Activated CD8-positive, alpha-beta T cell treated with anti-CD3 and anti-CD28 coated beads for 36 hours (primary cell): ENCODE data around the gene FECH. TPM values are rescaled to one million over a fixed set of nuclear protein-coding genes. Genes with fewer than 3 reads are reported as not detected.

Experiments
- ATAC-seq: fragments of 200-7000 bp; cut with Tn5 transposase; one replicate; pipeline ENCODE4 v1.10.0; 2021; ENCODE audit warnings: mild to moderate bottlenecking, moderate library complexity
- CTCF ChIA-PET: fragments of 350-600 bp; sonication (Branson Sonifier 250); formaldehyde crosslinking; loops from one replicate; lab custom pipeline; 2021; ENCODE audit warnings: antibody characterized with exemption; lab: Charles Lee
- POLR2A ChIA-PET: fragments of 350-600 bp; sonication (Branson Sonifier 250); formaldehyde crosslinking; loops from one replicate; lab custom pipeline; 2021; ENCODE audit warnings: antibody characterized with exemption; lab: Charles Lee
- DNase-seq: peaks from one replicate; pipeline ENCODE4 v3.0.0-alpha.2; 2020
- H3K27ac Mint-ChIP-seq: one replicate; pipeline ENCODE4 v1.8.0; 2021; ENCODE audit warnings: mild to moderate bottlenecking, mixed read lengths
- H3K27me3 Mint-ChIP-seq: one replicate; pipeline ENCODE4 v1.8.0; 2021; ENCODE audit warnings: mixed read lengths
- H3K36me3 Mint-ChIP-seq: one replicate; pipeline ENCODE4 v1.8.0; 2021; ENCODE audit warnings: low read depth, mixed read lengths
- H3K4me1 Mint-ChIP-seq: one replicate; pipeline ENCODE4 v1.8.0; 2021; ENCODE audit warnings: low read depth, mixed read lengths
- H3K4me3 Mint-ChIP-seq: one replicate; pipeline ENCODE4 v1.8.0; 2021; ENCODE audit warnings: mild to moderate bottlenecking, moderate library complexity, mixed read lengths
- H3K9me3 Mint-ChIP-seq: one replicate; pipeline ENCODE4 v1.8.0; 2021; ENCODE audit warnings: mixed read lengths
- CTCF ChIP-seq: fragments of 200-600 bp; IDR thresholded peaks from one replicate; pipeline ENCODE4 v1.8.0; 2022; ENCODE audit warnings: antibody characterized with exemption, mild to moderate bottlenecking
- intact Hi-C: fragments of 100-400 bp; cut with micrococcal nuclease; formaldehyde crosslinking; loops from one replicate; pipeline ENCODE4 v1.10.0; 2022
- total RNA-seq, 2 experiments: library from RNA; stranded (reverse); gene quantifications; one replicate each; pipeline ENCODE4 v1.2.3, GENCODE V29; 2021

The FECH gene
- total RNA-seq, 2 experiments from 2014 or later, result 25.5 to 28.8 TPM

- peak; percentile 97 for DNase-seq
- peaks cover 17% of the 10 kb centered on the region for H3K4me1 Mint-ChIP-seq
- peak; percentile 98 for ATAC-seq
- H3K9me3 Mint-ChIP-seq, result no peaks in the 10 kb centered on the region
- peak overlapping the region; percentile 97 for H3K27ac Mint-ChIP-seq
- peak; percentile 60 for TF ChIP-seq CTCF
- peak overlapping the region; percentile 97 for H3K4me3 Mint-ChIP-seq
- intact Hi-C loops, result loop anchor here (5.0 kb wide), 1 partner anchor 212 kb away; no protein-coding TSS in a partner anchor
- CTCF ChIA-PET, result interaction anchor here (0.6 to 1.9 kb wide), 8 partner anchors 9 to 504 kb away, joined by 3 to 7 read pairs (median 4); partner anchors contain the start of gene NARS1
- peaks cover 5% of the 10 kb centered on the region for H3K36me3 Mint-ChIP-seq
- POLR2A ChIA-PET, result interaction anchor here (1.0 to 3.1 kb wide), 3 partner anchors 8 to 172 kb away, joined by 3 to 22 read pairs (median 3); partner anchors contain the start of gene NARS1
- H3K27me3 Mint-ChIP-seq, result no peaks in the 10 kb centered on the region
These were observed 43.7 kb upstream of the FECH start for GRCh38 chr18:57630002-57630753.

- Mint-ChIP-seq H3K9me3 (no peaks in the 10 kb centered on the region), H3K4me3 (peak overlapping the region; percentile 97), H3K4me1 (peaks cover 16% of the 10 kb centered on the region), H3K27ac (peak overlapping the region; percentile 97), H3K27me3 (no peaks in the 10 kb centered on the region), H3K36me3 (peaks cover 5% of the 10 kb centered on the region)
- ATAC-seq (no peak), DNase-seq (no peak)
- TF ChIP-seq CTCF, result no peak
- intact Hi-C loops, result no loop called here
- POLR2A ChIA-PET, result interaction anchor here (1.2 to 3.1 kb wide), 2 partner anchors 8 to 173 kb away, joined by 3 to 22 read pairs; partner anchors contain the start of gene NARS1
- CTCF ChIA-PET, result interaction anchor here (0.7 to 1.9 kb wide), 6 partner anchors 8 to 505 kb away, joined by 3 to 7 read pairs (median 4); partner anchors contain the start of gene NARS1
These were observed 42.9 kb upstream of the FECH start for GRCh38 chr18:57629422-57629821.

GRCh38 chr18:57627488-57627887, 41.0 kb upstream of the FECH start:
- ChIA-PET POLR2A (interaction anchor here (1.6 kb wide), 1 partner anchor 211 kb away, joined by 3 read pairs; no protein-coding TSS in a partner anchor), CTCF (no interaction called here)
- H3K9me3 Mint-ChIP-seq, result no peaks in the 10 kb centered on the region
- ATAC-seq (no peak), DNase-seq (no peak)
- peaks cover 3% of the 10 kb centered on the region for H3K36me3 Mint-ChIP-seq
- H3K4me3 Mint-ChIP-seq, result no peak overlapping the region
- H3K27ac Mint-ChIP-seq, result no peak overlapping the region
- peaks cover 15% of the 10 kb centered on the region for H3K4me1 Mint-ChIP-seq
- no peak for TF ChIP-seq CTCF
- intact Hi-C loops, result no loop called here
- H3K27me3 Mint-ChIP-seq, result no peaks in the 10 kb centered on the region

GRCh38 chr18:57624988-57625387, 38.5 kb upstream of the FECH start:
- ChIA-PET CTCF (no interaction called here), POLR2A (no interaction called here)
- DNase-seq, result no peak
- Mint-ChIP-seq H3K4me3 (no peak overlapping the region), H3K27ac (no peak overlapping the region), H3K36me3 (peaks cover 12% of the 10 kb centered on the region), H3K27me3 (no peaks in the 10 kb centered on the region), H3K9me3 (no peaks in the 10 kb centered on the region), H3K4me1 (peaks cover 9% of the 10 kb centered on the region)
- intact Hi-C loops, result no loop called here
- TF ChIP-seq CTCF, result no peak
- ATAC-seq, result no peak

GRCh38 chr18:57621246-57621604, 34.7 kb upstream of the FECH start:
- ChIA-PET POLR2A (interaction anchor here (0.7 to 3.7 kb wide), 5 partner anchors 8 to 46 kb away, joined by 3 to 22 read pairs (median 4); no protein-coding TSS in a partner anchor), CTCF (interaction anchor here (1.0 to 2.0 kb wide), 3 partner anchors 9 to 234 kb away, joined by 3 to 7 read pairs (median 3); no protein-coding TSS in a partner anchor)
- Mint-ChIP-seq H3K9me3 (no peaks in the 10 kb centered on the region), H3K4me1 (peaks cover 23% of the 10 kb centered on the region), H3K4me3 (peak overlapping the region; percentile 86), H3K36me3 (peaks cover 29% of the 10 kb centered on the region), H3K27me3 (no peaks in the 10 kb centered on the region), H3K27ac (peak overlapping the region; percentile 93)
- no peak for TF ChIP-seq CTCF
- DNase-seq (no peak), ATAC-seq (peak; percentile 19)
- intact Hi-C loops, result no loop called here
